A673 (cell line): ENCODE measurements around the gene ABI3. TPM values are rescaled to one million over a fixed set of nuclear protein-coding genes. Genes with fewer than 3 reads are reported as not detected.
"Not testable (repeated sequence)": the region's sequence is repeated elsewhere in the genome, so short reads cannot be mapped to it uniquely, and the experiment has no call there.

Experiments
- BruUV-seq: library from RNA; stranded (reverse); fragments of 400-500 nt; replicated peaks from 2 replicates; lab custom pipeline; 2021; lab: Mats Ljungman, UMichigan
- CTCF ChIA-PET: fragments of 300-600 bp; sonication (Branson Sonifier 250); formaldehyde crosslinking; loops from one replicate; lab custom pipeline; 2022; ENCODE audit warnings: antibody characterized with exemption; lab: Charles Lee
- POLR2A ChIA-PET: fragments of 300-600 bp; sonication (Branson Sonifier 250); formaldehyde crosslinking; loops from one replicate; lab custom pipeline; 2022; ENCODE audit warnings: antibody characterized with exemption; ENCODE audit not compliant: low non-redundant PET; lab: Charles Lee
- DNase-seq: peaks from one replicate; pipeline ENCODE4 v3.0.0-alpha.2; 2015; ENCODE audit warnings: low spot score
- H3K27ac ChIP-seq: fragments of 200-600 bp; sonication (generic); 2 replicates; pipeline ENCODE4 v1.5.1; 2016; ENCODE audit warnings: mixed run types, low read depth, mild to moderate bottlenecking, mixed read lengths, antibody characterized with exemption, low read length; ENCODE audit not compliant: poor library complexity, severe bottlenecking
- H3K27me3 ChIP-seq: fragments of 200-600 bp; sonication (generic); replicated peaks from 2 replicates; pipeline ENCODE4 v1.6.1; 2017; ENCODE audit warnings: mixed run types, low read depth, mild to moderate bottlenecking, mixed read lengths, antibody characterized with exemption, low read length; ENCODE audit not compliant: insufficient read depth, poor library complexity
- H3K36me3 ChIP-seq: fragments of 200-600 bp; sonication (generic); 2 replicates; pipeline ENCODE4 v1.6.1; 2016; ENCODE audit warnings: mixed run types, mild to moderate bottlenecking, mixed read lengths, antibody characterized with exemption, low read length; ENCODE audit not compliant: insufficient read depth, poor library complexity, severe bottlenecking
- H3K4me1 ChIP-seq: fragments of 200-600 bp; sonication (generic); 2 replicates; pipeline ENCODE4 v1.6.1; 2017; ENCODE audit warnings: mixed run types, mild to moderate bottlenecking, mixed read lengths, antibody characterized with exemption, low read length; ENCODE audit not compliant: insufficient read depth, poor library complexity, severe bottlenecking
- H3K4me3 ChIP-seq: fragments of 200-600 bp; sonication (generic); 2 replicates; pipeline ENCODE4 v1.5.1; 2016; ENCODE audit warnings: low read depth, mixed run types, mild to moderate bottlenecking, mixed read lengths, low read length; ENCODE audit not compliant: poor library complexity, severe bottlenecking
- H3K9me3 ChIP-seq: fragments of 200-600 bp; sonication (generic); 2 replicates; pipeline ENCODE4 v1.6.1; 2016; ENCODE audit warnings: mixed run types, low read depth, mild to moderate bottlenecking, mixed read lengths, antibody characterized with exemption, low read length; ENCODE audit not compliant: poor library complexity, severe bottlenecking
- EZH2 ChIP-seq: fragments of 200-600 bp; sonication (generic); IDR thresholded peaks from 2 replicates; pipeline ENCODE4 v1.6.1; 2017; ENCODE audit warnings: borderline replicate concordance, low read depth, mild to moderate bottlenecking, mixed read lengths, antibody characterized with exemption, low read length; ENCODE audit not compliant: poor library complexity, severe bottlenecking
- intact Hi-C: fragments of 100-400 bp; cut with micrococcal nuclease; formaldehyde crosslinking; loops from one replicate; pipeline ENCODE4 v1.10.0; 2022; ENCODE audit not compliant: unreplicated experiment
- total RNA-seq: library from RNA; stranded (reverse); gene quantifications from 2 replicates; pipeline ENCODE4 v1.2.3, GENCODE V29; 2021
- TF ChIP-seq, protein P1 (sequence below): fragments of 300-800, 200-600 bp; sonication (generic); conservative IDR thresholded peaks from 2 replicates; pipeline ENCODE4 v1.5.1; 2017; ENCODE audit warnings: low read depth, mild to moderate bottlenecking, antibody characterized with exemption, low read length, moderate library complexity, mixed read lengths

Gene ABI3
- total RNA-seq, 1 experiment from 2014 or later: 9.7 TPM

DNA sequence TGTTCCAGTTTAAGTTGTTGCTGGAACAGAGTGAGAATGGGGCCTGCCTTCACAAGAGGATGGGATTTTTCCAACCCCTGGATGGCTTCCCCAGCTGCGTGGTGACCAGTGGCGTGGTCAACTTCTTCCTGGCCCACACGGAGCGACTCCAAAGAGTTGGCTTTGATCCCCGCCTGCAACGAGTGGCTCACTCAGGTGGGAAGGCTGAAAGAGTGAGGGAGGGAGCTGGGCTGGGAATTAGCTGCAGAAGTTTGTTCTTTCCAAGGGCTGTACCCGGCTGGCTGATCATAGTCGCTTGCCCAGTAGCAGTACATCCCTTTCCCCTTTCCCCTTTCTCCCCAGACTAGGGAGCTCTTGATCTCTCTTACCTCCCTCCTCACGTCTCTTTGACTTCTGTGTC is 41.8 kb upstream of the ABI3 start:
- intact Hi-C loops: no loop called here
- Histone ChIP-seq H3K9me3 (no peaks in the 10 kb centered on the region), H3K36me3 (no peaks in the 10 kb centered on the region), H3K4me1 (no peaks in the 10 kb centered on the region), H3K27me3 (peaks cover 12% of the 10 kb centered on the region), H3K4me3 (no peak overlapping the region), H3K27ac (no peak overlapping the region)
- no peak for DNase-seq
- no TSS peak for BruUV-seq
- ChIA-PET CTCF (no interaction called here), POLR2A (no interaction called here)
- TF ChIP-seq, protein P1, sequence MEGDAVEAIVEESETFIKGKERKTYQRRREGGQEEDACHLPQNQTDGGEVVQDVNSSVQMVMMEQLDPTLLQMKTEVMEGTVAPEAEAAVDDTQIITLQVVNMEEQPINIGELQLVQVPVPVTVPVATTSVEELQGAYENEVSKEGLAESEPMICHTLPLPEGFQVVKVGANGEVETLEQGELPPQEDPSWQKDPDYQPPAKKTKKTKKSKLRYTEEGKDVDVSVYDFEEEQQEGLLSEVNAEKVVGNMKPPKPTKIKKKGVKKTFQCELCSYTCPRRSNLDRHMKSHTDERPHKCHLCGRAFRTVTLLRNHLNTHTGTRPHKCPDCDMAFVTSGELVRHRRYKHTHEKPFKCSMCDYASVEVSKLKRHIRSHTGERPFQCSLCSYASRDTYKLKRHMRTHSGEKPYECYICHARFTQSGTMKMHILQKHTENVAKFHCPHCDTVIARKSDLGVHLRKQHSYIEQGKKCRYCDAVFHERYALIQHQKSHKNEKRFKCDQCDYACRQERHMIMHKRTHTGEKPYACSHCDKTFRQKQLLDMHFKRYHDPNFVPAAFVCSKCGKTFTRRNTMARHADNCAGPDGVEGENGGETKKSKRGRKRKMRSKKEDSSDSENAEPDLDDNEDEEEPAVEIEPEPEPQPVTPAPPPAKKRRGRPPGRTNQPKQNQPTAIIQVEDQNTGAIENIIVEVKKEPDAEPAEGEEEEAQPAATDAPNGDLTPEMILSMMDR: no peak
- no peak for TF ChIP-seq EZH2

DNA sequence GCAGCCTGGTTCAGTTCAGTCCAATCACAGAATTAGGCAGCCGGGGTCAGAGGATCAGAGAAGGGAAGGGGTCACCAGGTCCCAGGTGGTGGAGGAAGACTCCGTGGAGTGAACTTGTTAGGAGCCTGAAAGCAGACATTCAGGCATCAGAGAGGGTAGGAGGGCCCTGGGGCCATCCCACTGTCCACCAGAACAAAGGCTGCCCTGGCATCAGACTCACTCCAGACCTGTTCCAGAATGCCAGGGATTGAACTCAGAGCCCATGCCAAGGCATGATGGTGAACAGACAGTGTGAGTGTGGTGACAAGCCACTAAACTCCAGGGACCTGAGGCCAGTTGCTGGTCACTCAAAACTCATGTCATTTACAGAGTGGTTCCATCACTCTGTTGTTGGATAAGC is 40.3 kb upstream of the ABI3 start:
- TF ChIP-seq, protein P1: no peak
- TF ChIP-seq EZH2: no peak
- Histone ChIP-seq H3K4me1 (no peaks in the 10 kb centered on the region), H3K27me3 (peaks cover 12% of the 10 kb centered on the region), H3K27ac (no peak overlapping the region), H3K36me3 (no peaks in the 10 kb centered on the region), H3K4me3 (no peak overlapping the region), H3K9me3 (peaks cover under 1% of the 10 kb centered on the region)
- intact Hi-C loops: no loop called here
- ChIA-PET CTCF (no interaction called here), POLR2A (no interaction called here)
- DNase-seq: no peak
- no TSS peak for BruUV-seq

DNA sequence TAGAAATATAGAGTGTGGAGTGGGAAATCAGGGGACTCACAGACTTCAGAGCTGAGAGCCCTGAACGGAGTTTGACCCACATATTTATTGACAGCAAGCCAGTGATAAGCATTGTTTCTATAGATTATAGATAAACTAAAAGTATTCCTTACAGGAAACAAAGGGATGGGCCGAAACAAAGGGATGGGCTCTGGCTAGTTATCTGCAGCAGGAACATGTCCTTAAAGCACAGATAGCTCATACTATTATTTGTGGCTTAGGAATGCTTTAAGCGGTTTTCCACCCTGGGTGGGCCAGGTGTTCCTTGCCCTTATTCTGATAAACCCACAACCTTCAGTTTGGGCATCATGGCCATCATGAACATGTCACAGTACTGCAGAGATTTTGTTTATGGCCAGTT is 39.8 kb upstream of the ABI3 start:
- H3K36me3 ChIP-seq, H3K4me1 ChIP-seq, CTCF ChIA-PET, H3K27me3 ChIP-seq, H3K27ac ChIP-seq, BruUV-seq, H3K9me3 ChIP-seq, POLR2A ChIA-PET, intact Hi-C loops, H3K4me3 ChIP-seq, DNase-seq: not testable (repeated sequence)

DNA sequence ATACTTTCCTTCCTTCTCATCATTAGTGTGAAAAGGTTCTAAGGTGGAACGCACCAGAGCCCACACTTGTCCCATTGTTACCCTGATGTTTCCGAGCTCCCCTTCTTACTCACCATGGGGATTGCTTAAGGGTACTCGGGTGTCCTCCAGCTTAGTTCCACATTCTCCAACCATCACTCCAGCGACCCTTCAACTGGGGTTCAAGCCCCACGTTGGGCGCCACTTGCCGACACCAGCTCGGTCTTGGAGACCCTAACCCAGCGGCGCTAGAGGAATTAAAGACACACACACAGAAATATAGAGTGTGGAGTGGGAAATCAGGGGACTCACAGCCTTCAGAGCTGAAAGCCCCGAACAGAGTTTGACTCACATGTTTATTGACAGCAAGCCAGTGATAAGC is 34.5 kb upstream of the ABI3 start:
- peaks cover 18% of the 10 kb centered on the region for H3K9me3 ChIP-seq
- BruUV-seq, POLR2A ChIA-PET: not testable (repeated sequence)

More for the DNA sequence above, 34.5 kb upstream of the ABI3 start:
- H3K36me3 ChIP-seq, intact Hi-C loops, DNase-seq, H3K4me3 ChIP-seq, H3K4me1 ChIP-seq, H3K27me3 ChIP-seq, H3K27ac ChIP-seq, CTCF ChIA-PET: not testable (repeated sequence)
